AG04450 (cell line): Measurements from ENCODE around the gene AIDA. TPM values are rescaled to one million over a fixed set of nuclear protein-coding genes. Genes with fewer than 3 reads are reported as not detected.

Experiments used
- CTCF ChIA-PET: fragments of 300-600, 350-600 bp; formaldehyde crosslinking; extraction: SDS; loops from one replicate; lab custom pipeline; 2022; ENCODE audit warnings: antibody characterized with exemption, inconsistent platforms; lab: Charles Lee
- POLR2A ChIA-PET: fragments of 350-600 bp; formaldehyde crosslinking; extraction: SDS; loops from one replicate; lab custom pipeline; 2021; ENCODE audit warnings: antibody characterized with exemption, inconsistent platforms; lab: Yijun Ruan, JAX
- DNase-seq: peaks from one replicate; pipeline ENCODE4 v3.0.0-alpha.2; 2011; ENCODE audit warnings: low read depth, low spot score
- H3K27ac ChIP-seq: one replicate; pipeline ENCODE4 v1.5.1; 2012; ENCODE audit warnings: low read depth, low read length, control low read depth
- H3K27me3 ChIP-seq: one replicate; pipeline ENCODE4 v1.6.0; 2012; ENCODE audit warnings: low read length; ENCODE audit not compliant: control insufficient read depth, insufficient read depth
- H3K4me3 ChIP-seq: 2 replicates; pipeline ENCODE4 v1.5.1; 2011; ENCODE audit warnings: mild to moderate bottlenecking, low read depth, low read length, control low read depth
- H3K9me3 ChIP-seq: 2 replicates; pipeline ENCODE4 v1.5.1; 2012; ENCODE audit warnings: low read length; ENCODE audit not compliant: control insufficient read depth, insufficient read depth
- CTCF ChIP-seq: IDR thresholded peaks from 2 replicates; pipeline ENCODE4 v1.5.1; 2011; ENCODE audit warnings: low read depth, low read length, control low read depth, inconsistent platforms
- polyA plus RNA-seq: library from polyadenylated mRNA; depleted of rRNA; stranded (reverse); fragments of >200 nt; gene quantifications from 2 replicates; pipeline ENCODE4 v1.2.3, GENCODE V29; 2011; rRNA removed

AIDA gene
- polyA plus RNA-seq, 1 experiment: 112 TPM

GRCh38 chr1:222623458-222623857 lies 88.8 kb downstream of the AIDA start:
- Histone ChIP-seq H3K9me3 (no peaks in the 10 kb centered on the region), H3K27me3 (no peaks in the 10 kb centered on the region), H3K27ac (no peak overlapping the region), H3K4me3 (no peak overlapping the region)
- POLR2A ChIA-PET: no interaction called here
- TF ChIP-seq CTCF: no peak
- DNase-seq: no peak
- CTCF ChIA-PET: interaction anchor here (7.6 kb wide), 1 partner anchor 11 kb away, joined by 49 read pairs; no protein-coding TSS in a partner anchor

GRCh38 chr1:222622765-222623164 lies 89.5 kb downstream of the AIDA start:
- H3K27ac ChIP-seq: no peak overlapping the region
- no peak overlapping the region for H3K4me3 ChIP-seq
- DNase-seq: no peak
- no peaks in the 10 kb centered on the region for H3K27me3 ChIP-seq
- H3K9me3 ChIP-seq: no peaks in the 10 kb centered on the region
- no peak for TF ChIP-seq CTCF
- POLR2A ChIA-PET: no interaction called here
- CTCF ChIA-PET: interaction anchor here (7.6 kb wide), 1 partner anchor 12 kb away, joined by 49 read pairs; no protein-coding TSS in a partner anchor

- CTCF ChIA-PET: interaction anchor here (4.0 to 7.6 kb wide), 2 partner anchors 14 to 155 kb away, joined by 17 to 49 read pairs; no protein-coding TSS in a partner anchor
- no peak for TF ChIP-seq CTCF
- POLR2A ChIA-PET: no interaction called here
- no peak overlapping the region for H3K27ac ChIP-seq
- H3K9me3 ChIP-seq: no peaks in the 10 kb centered on the region
- no peak overlapping the region for H3K4me3 ChIP-seq
- no peak for DNase-seq
- no peaks in the 10 kb centered on the region for H3K27me3 ChIP-seq
Measured at GRCh38 chr1:222620566-222620965, 91.7 kb downstream of the AIDA start.

GRCh38 chr1:222618880-222619596 lies 93.3 kb downstream of the AIDA start:
- no peaks in the 10 kb centered on the region for H3K9me3 ChIP-seq
- no peak for TF ChIP-seq CTCF
- ChIA-PET CTCF (interaction anchor here (4.0 to 7.6 kb wide), 2 partner anchors 15 to 154 kb away, joined by 17 to 49 read pairs; no protein-coding TSS in a partner anchor), POLR2A (no interaction called here)
- no peak for DNase-seq
- H3K27me3 ChIP-seq: no peaks in the 10 kb centered on the region
- H3K4me3 ChIP-seq: peak overlapping the region; percentile 74
- H3K27ac ChIP-seq: no peak overlapping the region

Other genes starting within 250 kb of the AIDA start
- gene HHIPL2, start 164.4 kb downstream of the AIDA start, polyA plus RNA-seq: 0.04 and 0.30 TPM in 2 replicates
- gene TAF1A, start 122.6 kb downstream of the AIDA start, polyA plus RNA-seq: 4.9 and 7.3 TPM in 2 replicates
- gene MIA3, start 94.4 kb downstream of the AIDA start, polyA plus RNA-seq: 47.2 and 53.6 TPM in 2 replicates
- gene BROX, start 73 bp upstream of the AIDA start, polyA plus RNA-seq: 8.6 and 9.0 TPM in 2 replicates
- gene FAM177B, start 24.7 kb upstream of the AIDA start, polyA plus RNA-seq: not detected in 2 replicates
- 5.3 and 6.2 TPM in 2 replicates for gene DISP1, start 102.5 kb upstream of the AIDA start, polyA plus RNA-seq